HepG2 (cell line): Measurements from ENCODE around the gene FSD1. TPM values are rescaled to one million over a fixed set of nuclear protein-coding genes. Genes with fewer than 3 reads are reported as not detected.

Experiments used
- ATAC-seq: fragments of 200-7000 bp; cut with Tn5 transposase; 3 replicates; pipeline ENCODE4 v1.9.1; 2020; ENCODE audit warnings: mild to moderate bottlenecking, moderate library complexity
- BruUV-seq: library from RNA; stranded (reverse); fragments of 400-500 nt; replicated peaks from 2 replicates; lab custom pipeline; 2021; lab: Mats Ljungman, UMichigan
- CTCF ChIA-PET: fragments of 300-600 bp; formaldehyde crosslinking; extraction: SDS; loops from one replicate; lab custom pipeline; 2021; ENCODE audit warnings: low total read pairs, inconsistent platforms, low intra/inter-chr PET ratio; lab: Yijun Ruan, JAX
- POLR2A ChIA-PET: fragments of 350-600 bp; sonication (Branson Sonifier 250); formaldehyde crosslinking; loops from one replicate; lab custom pipeline; 2020; ENCODE audit warnings: antibody characterized with exemption, inconsistent platforms; lab: Yijun Ruan, JAX
- DNase-seq: peaks from one replicate; pipeline ENCODE4 v3.0.0-alpha.2; 2015; ENCODE audit warnings: low spot score
- FAIRE-seq: peaks from 3 replicates; lab custom pipeline; 2011; peaks lifted over from hg19 to GRCh38; lab: Jason Lieb, UNC
- H2AFZ ChIP-seq: one replicate; pipeline ENCODE4 v1.6.1; 2011; ENCODE audit warnings: low read length, inconsistent platforms
- H3K27ac ChIP-seq: fragments of 300-600 bp; 3 replicates; pipeline ENCODE4 v1.8.0; 2011; ENCODE audit warnings: mixed run types, mild to moderate bottlenecking, mixed read lengths, low read length, inconsistent platforms; ENCODE audit not compliant: insufficient read depth; ENCODE audit errors: extremely low read length
- H3K27me3 ChIP-seq, 2 experiments: fragments of 200-600 bp in 1 of 2; 2 replicates in 1 of 2; 3 replicates in 1 of 2; pipeline versions ENCODE4 v1.6.0 to v1.8.0; 2011; ENCODE audit warnings: low read length in 2 of 2, mild to moderate bottlenecking in 2 of 2, moderate library complexity in 2 of 2, inconsistent platforms in 1 of 2; ENCODE audit not compliant: insufficient read depth in 2 of 2, control insufficient read depth in 1 of 2
- H3K36me3 ChIP-seq, 2 experiments: fragments of 200-600 bp in 1 of 2; replicated peaks in 1 of 2; 2 replicates in 1 of 2; 3 replicates in 1 of 2; pipeline versions ENCODE4 v1.5.1 to v1.8.0; 2011; ENCODE audit warnings: low read length in 2 of 2, inconsistent platforms in 1 of 2; ENCODE audit not compliant: insufficient read depth in 2 of 2, control insufficient read depth in 1 of 2
- H3K4me1 ChIP-seq: 2 replicates; pipeline ENCODE4 v1.5.1; 2012; ENCODE audit warnings: low read length, inconsistent platforms; ENCODE audit not compliant: insufficient read depth
- H3K4me2 ChIP-seq: 2 replicates; pipeline ENCODE4 v1.6.0; 2011; ENCODE audit warnings: low read depth, low read length, inconsistent platforms
- H3K4me3 ChIP-seq, 3 experiments: fragments of 200-600 bp in 1 of 3; sonication (generic), shearing (Covaris generic) in 1 of 3; replicated peaks in 1 of 3; 2 replicates each; pipeline ENCODE4 v1.5.1; 2011 to 2016; ENCODE audit warnings: low read length in 3 of 3, inconsistent platforms in 2 of 3, low read depth in 2 of 3, mild to moderate bottlenecking in 2 of 3, control low read depth in 1 of 3, mixed read lengths in 1 of 3; ENCODE audit not compliant: insufficient read depth in 1 of 3
- H3K79me2 ChIP-seq: one replicate; pipeline ENCODE4 v1.6.1; 2011; ENCODE audit warnings: low read length, inconsistent platforms; ENCODE audit not compliant: insufficient read depth
- H3K9ac ChIP-seq: 2 replicates; pipeline ENCODE4 v1.6.0; 2011; ENCODE audit warnings: mild to moderate bottlenecking, low read depth, low read length, inconsistent platforms; ENCODE audit not compliant: insufficient read depth
- H3K9me3 ChIP-seq: 2 replicates; pipeline ENCODE4 v1.5.1; 2012; ENCODE audit warnings: mild to moderate bottlenecking, low read length
- H4K20me1 ChIP-seq: 2 replicates; pipeline ENCODE4 v1.6.0; 2011; ENCODE audit warnings: inconsistent platforms, mild to moderate bottlenecking, low read length, moderate library complexity; ENCODE audit not compliant: insufficient read depth
- ARID4A ChIP-seq: sonication (generic); formaldehyde crosslinking; IDR thresholded peaks from 2 replicates; pipeline ENCODE4 v1.5.0; 2020; ENCODE audit warnings: mild to moderate bottlenecking, missing genetic modification reagents, borderline replicate concordance
- ETS1 ChIP-seq: sonication (generic); formaldehyde crosslinking; IDR thresholded peaks from 2 replicates; pipeline ENCODE4 v1.4.0; 2020; ENCODE audit warnings: missing genetic modification reagents
- EZH2 ChIP-seq: conservative IDR thresholded peaks from 2 replicates; pipeline ENCODE4 v1.6.1; 2012; ENCODE audit warnings: mild to moderate bottlenecking, low read depth, low read length, moderate library complexity
- KDM5A ChIP-seq: fragments of 200-600 bp; sonication (generic); IDR thresholded peaks from 2 replicates; pipeline ENCODE4 v1.7.0; 2018; ENCODE audit warnings: antibody characterized with exemption, mild to moderate bottlenecking, low read length, borderline replicate concordance
- MATR3 ChIP-seq: sonication (generic); formaldehyde crosslinking; IDR thresholded peaks from 2 replicates; pipeline ENCODE4 v1.4.0; 2020; ENCODE audit warnings: missing genetic modification reagents
- MED1 ChIP-seq: sonication (generic); formaldehyde crosslinking; IDR thresholded peaks from 2 replicates; pipeline ENCODE4 v1.4.0; 2020; ENCODE audit warnings: missing genetic modification reagents
- NFE2L1 ChIP-seq: sonication (generic); formaldehyde crosslinking; IDR thresholded peaks from 2 replicates; pipeline ENCODE4 v1.4.0; 2020; ENCODE audit warnings: missing genetic modification reagents, mild to moderate bottlenecking, borderline replicate concordance
- NFRKB ChIP-seq: fragments of 450-650 bp; IDR thresholded peaks from 2 replicates; pipeline ENCODE4 v1.6.1; 2017
- UBTF ChIP-seq: sonication (generic); formaldehyde crosslinking; IDR thresholded peaks from 2 replicates; pipeline ENCODE4 v1.4.0; 2020; ENCODE audit warnings: mild to moderate bottlenecking, missing genetic modification reagents
- XBP1 ChIP-seq: sonication (generic); formaldehyde crosslinking; IDR thresholded peaks from 2 replicates; pipeline ENCODE4 v1.5.0; 2020; ENCODE audit warnings: missing genetic modification reagents
- ZBTB25 ChIP-seq: IDR thresholded peaks from 2 replicates; pipeline ENCODE4 v1.6.1; 2018; ENCODE audit warnings: missing genetic modification reagents
- ZMYM3 ChIP-seq: sonication (generic); formaldehyde crosslinking; IDR thresholded peaks from 2 replicates; pipeline ENCODE4 v1.5.1; 2020; ENCODE audit warnings: mild to moderate bottlenecking, missing genetic modification reagents
- ZNF225 ChIP-seq: sonication (generic); formaldehyde crosslinking; IDR thresholded peaks from 2 replicates; pipeline ENCODE4 v1.4.0; 2020; ENCODE audit warnings: mild to moderate bottlenecking, missing genetic modification reagents
- ZNF501 ChIP-seq: sonication (generic); formaldehyde crosslinking; IDR thresholded peaks from 2 replicates; pipeline ENCODE4 v1.5.1; 2020; ENCODE audit warnings: mild to moderate bottlenecking, moderate library complexity, missing genetic modification reagents
- ZNF569 ChIP-seq: sonication (generic); formaldehyde crosslinking; IDR thresholded peaks from 2 replicates; pipeline ENCODE4 v1.5.0; 2020; ENCODE audit warnings: mild to moderate bottlenecking, missing genetic modification reagents, moderate library complexity, borderline replicate concordance
- ZNF768 ChIP-seq: sonication (generic); formaldehyde crosslinking; IDR thresholded peaks from 2 replicates; pipeline ENCODE4 v1.4.0; 2020; ENCODE audit warnings: missing genetic modification reagents
- ZNF891 ChIP-seq: sonication (generic); formaldehyde crosslinking; IDR thresholded peaks from 2 replicates; pipeline ENCODE4 v1.5.0; 2020; ENCODE audit warnings: mild to moderate bottlenecking, missing genetic modification reagents
- WGBS: methylation state at CpG from one replicate; pipeline ENCODE4 v1.1.6; 2017; ENCODE audit warnings: low lambda C conversion rate; 5-methylcytosine and 5-hydroxymethylcytosine counted together
- in situ Hi-C: cut with HindIII; loops from 2 replicates; pipeline ENCODE4 v1.10.0; 2017; ENCODE audit warnings: low pct_unique_long_range_greater_than_20kb; ENCODE audit not compliant: extremely low pct_ligation_motif_present
- intact Hi-C: fragments of 100-400 bp; cut with micrococcal nuclease; formaldehyde crosslinking; loops from one replicate; pipeline ENCODE4 v1.10.0; 2022; ENCODE audit not compliant: unreplicated experiment
- polyA plus RNA-seq, 8 experiments: library from polyadenylated mRNA; depleted of rRNA in 3 of 8; stranded (reverse) in 7 of 8; unstranded in 1 of 8; fragments of >200 nt; fragmentation: Illumina TruSeq in 4 of 8; extraction: Trizol in 4 of 8; gene quantifications; 2 replicates each; pipeline versions ENCODE4 v1.2.1 to v1.2.3, GENCODE V29; 2011 to 2016; ENCODE audit warnings: low read depth in 4 of 8, missing spikeins in 1 of 8, mixed read lengths in 1 of 8; ENCODE audit not compliant: insufficient read depth in 1 of 8
- total RNA-seq, 5 experiments: library from RNA; depleted of rRNA; stranded (reverse); fragments of >200 nt; fragmentation: Illumina TruSeq; extraction: Trizol; gene quantifications; 2 replicates each; pipeline ENCODE4 v1.2.3, GENCODE V29; 2016; ENCODE audit warnings: low read depth in 1 of 5

FSD1 gene
- total and polyA plus RNA-seq, 2 of the 13 experiments (the other 11 are each of a cell fraction or from before 2014, with no cell fraction given), result 0.29 to 0.66 TPM

- no peaks in the 10 kb centered on the region for H3K36me3 ChIP-seq
- no TSS peak for BruUV-seq
- FAIRE-seq (no peak), ATAC-seq (no peak), DNase-seq (no peak)
- CTCF ChIA-PET, result no interaction called here
- in situ Hi-C loops, result no loop called here
- no peaks in the 10 kb centered on the region for H3K79me2 ChIP-seq
- POLR2A ChIA-PET, result interaction anchor here (1.1 to 1.9 kb wide), 4 partner anchors 18 to 58 kb away, joined by 3 to 19 read pairs (median 10); partner anchors contain the start of genes MPND and YJU2
- whole genome bisulfite sequencing, result 34% methylated on average over 6 of the region's 6 CpGs
- H3K4me2 ChIP-seq, result peak overlapping the region; percentile 87
- H2AFZ ChIP-seq, result peak overlapping the region; percentile 1
- peaks cover 0 to 24% of the 10 kb centered on the region in 2 experiments; a peak in 3 of 5 replicates for H3K27me3 ChIP-seq
- H3K4me1 ChIP-seq, result peaks cover 17% of the 10 kb centered on the region
- TF ChIP-seq KDM5A (no peak), ZBTB25 (CRISPR knock-in tag) (no peak), ZNF569 (CRISPR knock-in tag) (no peak), ETS1 (CRISPR knock-in tag) (no peak), NFRKB (no peak), XBP1 (no peak), ARID4A (CRISPR knock-in tag) (0 out of 2 replicates have a peak, but pooled peaks have one; percentile 6), UBTF (no peak), ZNF768 (CRISPR knock-in tag) (peak; percentile 85), MED1 (no peak), ZMYM3 (CRISPR knock-in tag) (peak; percentile 84), ZNF225 (no peak), EZH2 (no peak), NFE2L1 (CRISPR knock-in tag) (no peak), MATR3 (no peak), ZNF891 (CRISPR knock-in tag) (no peak), ZNF501 (CRISPR knock-in tag) (0 out of 2 replicates have a peak, but pooled peaks have one; percentile 1)
- H3K9ac ChIP-seq, result 0 out of 2 replicates have a peak overlapping the region, but pooled peaks have one; percentile 9
- no peaks in the 10 kb centered on the region for H4K20me1 ChIP-seq
- intact Hi-C loops, result no loop called here
- H3K27ac ChIP-seq, result no peak overlapping the region
- H3K4me3 ChIP-seq, result peak overlapping the region; percentile 38 to 72 (median 46); a peak in 5 of 6 replicates
- H3K9me3 ChIP-seq, result no peaks in the 10 kb centered on the region
These were observed 19.4 kb upstream of the FSD1 start for GRCh38 chr19:4284974-4285373.
